ENCODE measurements around the gene RGS7.

DNA sequence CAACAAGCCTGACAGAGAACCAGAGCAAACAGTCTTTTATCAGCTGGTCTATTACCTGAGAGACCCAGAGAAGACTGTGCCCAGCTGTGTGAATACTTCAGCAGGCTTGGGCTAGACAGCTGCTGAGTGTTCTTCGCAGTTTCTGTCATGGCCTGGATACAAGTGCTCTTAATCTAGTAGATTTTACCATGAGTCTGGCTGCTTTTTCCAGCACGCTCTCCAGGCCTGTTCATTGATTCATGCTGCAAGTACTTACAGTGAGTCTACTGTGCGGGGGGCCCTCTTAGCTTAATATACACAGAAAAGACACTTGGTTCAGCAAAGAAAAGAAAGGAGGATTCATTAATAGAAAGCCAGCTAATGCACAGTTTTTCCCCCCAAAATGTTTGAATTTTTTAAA, 48.5 kb downstream of the RGS7 start:
- TF ChIP-seq, protein P1, sequence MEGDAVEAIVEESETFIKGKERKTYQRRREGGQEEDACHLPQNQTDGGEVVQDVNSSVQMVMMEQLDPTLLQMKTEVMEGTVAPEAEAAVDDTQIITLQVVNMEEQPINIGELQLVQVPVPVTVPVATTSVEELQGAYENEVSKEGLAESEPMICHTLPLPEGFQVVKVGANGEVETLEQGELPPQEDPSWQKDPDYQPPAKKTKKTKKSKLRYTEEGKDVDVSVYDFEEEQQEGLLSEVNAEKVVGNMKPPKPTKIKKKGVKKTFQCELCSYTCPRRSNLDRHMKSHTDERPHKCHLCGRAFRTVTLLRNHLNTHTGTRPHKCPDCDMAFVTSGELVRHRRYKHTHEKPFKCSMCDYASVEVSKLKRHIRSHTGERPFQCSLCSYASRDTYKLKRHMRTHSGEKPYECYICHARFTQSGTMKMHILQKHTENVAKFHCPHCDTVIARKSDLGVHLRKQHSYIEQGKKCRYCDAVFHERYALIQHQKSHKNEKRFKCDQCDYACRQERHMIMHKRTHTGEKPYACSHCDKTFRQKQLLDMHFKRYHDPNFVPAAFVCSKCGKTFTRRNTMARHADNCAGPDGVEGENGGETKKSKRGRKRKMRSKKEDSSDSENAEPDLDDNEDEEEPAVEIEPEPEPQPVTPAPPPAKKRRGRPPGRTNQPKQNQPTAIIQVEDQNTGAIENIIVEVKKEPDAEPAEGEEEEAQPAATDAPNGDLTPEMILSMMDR (conservative IDR thresholded peaks at IDR 0.05 in 1 of 2, IDR thresholded peaks at IDR 0.05 in 1 of 2; ENCODE audit: extremely low read depth in 1 of 2, insufficient read depth in 1 of 2, low read depth in 1 of 2, low read length in 2 of 2) = no peak
- no peak for TF ChIP-seq EZH2 (IDR thresholded peaks at IDR 0.05; ENCODE audit: borderline replicate concordance, low read length)

Measured in mammary epithelial cell (primary cell).